KBM-7 (cell line): ENCODE measurements around the gene ZNF341.
A peak's percentile ranks its signal among the peaks of the same experiment; 100 is the strongest.

Experiments used
- DNase-seq: peaks from one replicate; pipeline ENCODE4 v3.0.0-alpha.2; 2015
- in situ Hi-C: fragments of 300-500 bp; cut with MboI; formaldehyde crosslinking; loops from 2 replicates; pipeline ENCODE4 v1.14.3; 2020; ENCODE audit warnings: low sequenced_read_pairs, low pct_unique_long_range_greater_than_20kb, mixed read lengths

Gene ZNF341

GRCh38 chr20:33757046-33757445, 25.2 kb downstream of the ZNF341 start:
- in situ Hi-C loops = no loop called here

GRCh38 chr20:33757458-33757857, 25.7 kb downstream of the ZNF341 start:
- in situ Hi-C loops = no loop called here
- DNase-seq = no peak

More at GRCh38 chr20:33757046-33757445, 25.2 kb downstream of the ZNF341 start:
- no peak for DNase-seq

- DNase-seq = no peak
- in situ Hi-C loops = no loop called here
Measured at GRCh38 chr20:33761698-33762250, 30.0 kb downstream of the ZNF341 start.

- in situ Hi-C loops = no loop called here
- no peak for DNase-seq
Measured at GRCh38 chr20:33765099-33765498, 33.3 kb downstream of the ZNF341 start.

GRCh38 chr20:33765592-33765991, 33.8 kb downstream of the ZNF341 start:
- in situ Hi-C loops = no loop called here
- no peak for DNase-seq

- DNase-seq = no peak
- in situ Hi-C loops = no loop called here
Measured at GRCh38 chr20:33766686-33767085, 34.9 kb downstream of the ZNF341 start.

- in situ Hi-C loops = no loop called here
- no peak for DNase-seq
Measured at GRCh38 chr20:33767777-33768138, 36.0 kb downstream of the ZNF341 start.

- DNase-seq = no peak
- in situ Hi-C loops = no loop called here
Measured at GRCh38 chr20:33769043-33769442, 37.2 kb downstream of the ZNF341 start.

- in situ Hi-C loops = no loop called here
- no peak for DNase-seq
Measured at GRCh38 chr20:33770005-33770404, 38.2 kb downstream of the ZNF341 start.

GRCh38 chr20:33771938-33772337, 40.1 kb downstream of the ZNF341 start:
- no peak for DNase-seq
- in situ Hi-C loops = no loop called here

GRCh38 chr20:33772439-33772838, 40.6 kb downstream of the ZNF341 start:
- no peak for DNase-seq
- in situ Hi-C loops = no loop called here

GRCh38 chr20:33773412-33774089, 41.8 kb downstream of the ZNF341 start:
- no peak for DNase-seq
- in situ Hi-C loops = no loop called here

GRCh38 chr20:33777816-33778215, 46.0 kb downstream of the ZNF341 start:
- in situ Hi-C loops = no loop called here
- DNase-seq = no peak

- DNase-seq = no peak
- in situ Hi-C loops = no loop called here
Measured at GRCh38 chr20:33781133-33781532, 49.3 kb downstream of the ZNF341 start.

GRCh38 chr20:33781945-33782344, 50.1 kb downstream of the ZNF341 start:
- DNase-seq = no peak
- in situ Hi-C loops = no loop called here

- in situ Hi-C loops = no loop called here
- no peak for DNase-seq
Measured at GRCh38 chr20:33783256-33783655, 51.5 kb downstream of the ZNF341 start.

GRCh38 chr20:33783818-33784217, 52.0 kb downstream of the ZNF341 start:
- in situ Hi-C loops = no loop called here

GRCh38 chr20:33784225-33784624, 52.4 kb downstream of the ZNF341 start:
- no peak for DNase-seq
- in situ Hi-C loops = no loop called here

More at GRCh38 chr20:33783818-33784217, 52.0 kb downstream of the ZNF341 start:
- DNase-seq = no peak

- in situ Hi-C loops = no loop called here
- no peak for DNase-seq
Measured at GRCh38 chr20:33785503-33785902, 53.7 kb downstream of the ZNF341 start.

- DNase-seq = peak; percentile 24
- in situ Hi-C loops = no loop called here
Measured at GRCh38 chr20:33787253-33787891, 55.6 kb downstream of the ZNF341 start.
